Sciatic nerve (tissue), 2 donors: Measurements from ENCODE around the gene SPINT4. TPM values are rescaled to one million over a fixed set of nuclear protein-coding genes. Genes with fewer than 3 reads are reported as not detected.
"Not testable (repeated sequence)": the region's sequence is repeated elsewhere in the genome, so short reads cannot be mapped to it uniquely, and the experiment has no call there.

ENCODE experiments used
- ATAC-seq: fragments of 200-7000 bp; cut with Tn5 transposase; one replicate; pipeline ENCODE4 v1.9.1; 2020; ENCODE audit warnings: mild to moderate bottlenecking, moderate library complexity
- DNase-seq: peaks from one replicate; pipeline ENCODE4 v3.0.0-alpha.2; 2020; ENCODE audit warnings: low spot score
- intact Hi-C: fragments of 100-400 bp; cut with DNase I; formaldehyde crosslinking; loops from one replicate; pipeline ENCODE4 v1.14.2; 2022
- microRNA-seq: library from miRNA; unstranded; fragments of <30 nt; microRNA quantifications from one replicate; pipeline ENCODE4 v1.2.0, GENCODE V29; 2020
- total RNA-seq: library from RNA; stranded (reverse); fragmentation: NEBNext Ultra II Directional; extraction: Animal tissue kit (Norgen Biotek cat#: 25700); gene quantifications from one replicate; pipeline ENCODE4 v1.2.1, GENCODE V29; 2021
- donor health status: DM: no; HTN: no; CAD: no.
- donor health status: DM: no; HTN: no; CAD: no.

The SPINT4 gene
- total RNA-seq, 1 donor from 2014 or later, result not detected

GRCh38 chr20:45761966-45762365 lies 39.8 kb downstream of the SPINT4 start:
- intact Hi-C loops, result loop anchor here (10.0 kb wide), 1 partner anchor 447 kb away; no protein-coding TSS in a partner anchor
- DNase-seq, ATAC-seq: not testable (repeated sequence)

- intact Hi-C loops, result loop anchor here (5.0 to 10.0 kb wide), 2 partner anchors 217 to 450 kb away; partner anchors contain the start of gene EPPIN
- ATAC-seq, DNase-seq: not testable (repeated sequence)
Measured at GRCh38 chr20:45764618-45765282, 42.6 kb downstream of the SPINT4 start.

- ATAC-seq, result no peak
- no peak for DNase-seq
- intact Hi-C loops, result loop anchor here (5.0 to 10.0 kb wide), 2 partner anchors 218 to 451 kb away; partner anchors contain the start of gene EPPIN
Measured at GRCh38 chr20:45765307-45765875, 43.2 kb downstream of the SPINT4 start.

- ATAC-seq, result no peak
- intact Hi-C loops, result loop anchor here (5.0 to 10.0 kb wide), 2 partner anchors 219 to 451 kb away; partner anchors contain the start of gene EPPIN
- no peak for DNase-seq
Measured at GRCh38 chr20:45765980-45766379, 43.8 kb downstream of the SPINT4 start.

- ATAC-seq (no peak), DNase-seq (no peak)
- intact Hi-C loops, result loop anchor here (5.0 to 10.0 kb wide), 2 partner anchors 221 to 454 kb away; partner anchors contain the start of gene EPPIN
Measured at GRCh38 chr20:45768479-45768878, 46.3 kb downstream of the SPINT4 start.

- DNase-seq, result peak; percentile 88
- peak; percentile 86 for ATAC-seq
- intact Hi-C loops, result no loop called here
Measured at GRCh38 chr20:45771182-45771759, 49.1 kb downstream of the SPINT4 start.

GRCh38 chr20:45772693-45773092 lies 50.5 kb downstream of the SPINT4 start:
- DNase-seq (no peak), ATAC-seq (peak; percentile 29)
- intact Hi-C loops, result no loop called here

- DNase-seq (no peak), ATAC-seq (no peak)
- intact Hi-C loops, result no loop called here
Measured at GRCh38 chr20:45774945-45775344, 52.8 kb downstream of the SPINT4 start.

- ATAC-seq (no peak), DNase-seq (no peak)
- intact Hi-C loops, result no loop called here
Measured at GRCh38 chr20:45775411-45775810, 53.3 kb downstream of the SPINT4 start.

Small RNAs within 50 kb of the gene (microRNA-seq; reads per million reads assigned to microRNA genes)
- gene MIR3617, result 4.0 reads per million, percentile 7 among the genes with 10 or more reads in this experiment

Other genes starting within 250 kb of the SPINT4 start
- gene SPINT3, start 206.7 kb upstream of the SPINT4 start, total RNA-seq, result not detected
- not detected for gene WFDC6, start 182.9 kb upstream of the SPINT4 start, total RNA-seq
- gene EPPIN, start 174.9 kb upstream of the SPINT4 start, total RNA-seq, result not detected
- not detected for gene WFDC8, start 143.1 kb upstream of the SPINT4 start, total RNA-seq
- gene WFDC10A, start 92.6 kb upstream of the SPINT4 start, total RNA-seq, result not detected
- gene WFDC9, start 91.1 kb upstream of the SPINT4 start, total RNA-seq, result not detected
- not detected for gene WFDC11, start 52.1 kb upstream of the SPINT4 start, total RNA-seq
- not detected for gene WFDC13, start 20.3 kb upstream of the SPINT4 start, total RNA-seq
- gene WFDC10B, start 17.3 kb upstream of the SPINT4 start, total RNA-seq, result not detected
- 1.5 TPM for gene WFDC3, start 69.5 kb downstream of the SPINT4 start, total RNA-seq
- 20.5 TPM for gene DNTTIP1, start 69.6 kb downstream of the SPINT4 start, total RNA-seq
- gene UBE2C, start 90.3 kb downstream of the SPINT4 start, total RNA-seq, result 0.80 TPM
- 0.89 TPM for gene TNNC2, start 105.0 kb downstream of the SPINT4 start, total RNA-seq
- gene SNX21, start 111.5 kb downstream of the SPINT4 start, total RNA-seq, result 52.6 TPM
- gene ACOT8, start 135.0 kb downstream of the SPINT4 start, total RNA-seq, result 19.7 TPM
- gene ZSWIM3, start 135.3 kb downstream of the SPINT4 start, total RNA-seq, result 3.8 TPM
- gene ZSWIM1, start 158.9 kb downstream of the SPINT4 start, total RNA-seq, result 8.1 TPM
- 2.8 TPM for gene SPATA25, start 165.3 kb downstream of the SPINT4 start, total RNA-seq
- 8.9 TPM for gene NEURL2, start 168.9 kb downstream of the SPINT4 start, total RNA-seq
- 87.4 TPM for gene CTSA, start 169.0 kb downstream of the SPINT4 start, total RNA-seq
- 95.4 TPM for gene PLTP, start 189.8 kb downstream of the SPINT4 start, total RNA-seq
- gene PCIF1, start 212.3 kb downstream of the SPINT4 start, total RNA-seq, result 38.2 TPM
- gene ZNF335, start 249.9 kb downstream of the SPINT4 start, total RNA-seq, result 22.3 TPM